GM21576 (cell line): Measurements from ENCODE around the gene UGT1A5.
"Not testable (repeated sequence)": the region's sequence is repeated elsewhere in the genome, so short reads cannot be mapped to it uniquely, and the experiment has no call there.

Source experiments
- ATAC-seq: cut with Tn5 transposase; IDR thresholded peaks from one replicate; pipeline ENCODE4 v1.9.1; 2021; ENCODE audit warnings: mild to moderate bottlenecking, moderate library complexity; ENCODE audit not compliant: unreplicated experiment

Gene UGT1A5

GRCh38 chr2:233745073-233745755 lies 32.5 kb downstream of the UGT1A5 start:
- no peak for ATAC-seq

- not testable (repeated sequence) for ATAC-seq
These were observed 33.1 kb downstream of the UGT1A5 start for GRCh38 chr2:233745838-233746237.

GRCh38 chr2:233746475-233747282 lies 34.0 kb downstream of the UGT1A5 start:
- no peak for ATAC-seq

DNA sequence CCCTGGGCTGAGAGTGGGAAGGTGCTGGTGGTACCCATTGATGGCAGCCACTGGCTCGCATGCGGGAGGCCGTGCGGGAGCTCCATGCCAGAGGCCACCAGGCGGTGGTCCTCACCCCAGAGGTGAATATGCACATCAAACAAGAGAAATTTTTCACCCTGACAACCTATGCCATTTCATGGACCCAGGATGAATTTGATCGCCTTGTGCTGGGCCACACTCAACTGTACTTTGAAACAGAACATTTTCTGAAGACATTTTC lies 34.5 kb downstream of the UGT1A5 start:
- ATAC-seq, result no peak

DNA sequence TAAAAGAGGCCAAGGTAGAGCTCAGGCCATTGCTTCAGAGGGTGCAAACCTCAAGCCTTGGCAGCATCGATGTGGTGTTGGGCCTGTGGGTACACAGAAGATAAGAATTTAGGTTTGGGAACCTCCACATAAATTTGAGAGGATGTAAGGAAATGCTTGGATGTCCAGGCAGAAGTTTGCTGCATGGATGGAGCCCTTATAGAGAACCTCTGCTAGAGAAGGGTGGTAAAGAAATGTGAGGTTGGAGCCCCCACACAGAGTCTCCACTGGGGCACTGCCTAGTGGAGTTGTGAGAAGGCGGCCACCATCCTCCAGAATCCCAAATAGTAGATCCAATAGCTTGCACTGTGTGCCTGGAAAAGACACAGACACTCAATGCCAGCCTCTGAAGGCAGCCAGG lies 38.0 kb downstream of the UGT1A5 start:
- not testable (repeated sequence) for ATAC-seq

GRCh38 chr2:233751212-233752009 lies 38.7 kb downstream of the UGT1A5 start:
- not testable (repeated sequence) for ATAC-seq

DNA sequence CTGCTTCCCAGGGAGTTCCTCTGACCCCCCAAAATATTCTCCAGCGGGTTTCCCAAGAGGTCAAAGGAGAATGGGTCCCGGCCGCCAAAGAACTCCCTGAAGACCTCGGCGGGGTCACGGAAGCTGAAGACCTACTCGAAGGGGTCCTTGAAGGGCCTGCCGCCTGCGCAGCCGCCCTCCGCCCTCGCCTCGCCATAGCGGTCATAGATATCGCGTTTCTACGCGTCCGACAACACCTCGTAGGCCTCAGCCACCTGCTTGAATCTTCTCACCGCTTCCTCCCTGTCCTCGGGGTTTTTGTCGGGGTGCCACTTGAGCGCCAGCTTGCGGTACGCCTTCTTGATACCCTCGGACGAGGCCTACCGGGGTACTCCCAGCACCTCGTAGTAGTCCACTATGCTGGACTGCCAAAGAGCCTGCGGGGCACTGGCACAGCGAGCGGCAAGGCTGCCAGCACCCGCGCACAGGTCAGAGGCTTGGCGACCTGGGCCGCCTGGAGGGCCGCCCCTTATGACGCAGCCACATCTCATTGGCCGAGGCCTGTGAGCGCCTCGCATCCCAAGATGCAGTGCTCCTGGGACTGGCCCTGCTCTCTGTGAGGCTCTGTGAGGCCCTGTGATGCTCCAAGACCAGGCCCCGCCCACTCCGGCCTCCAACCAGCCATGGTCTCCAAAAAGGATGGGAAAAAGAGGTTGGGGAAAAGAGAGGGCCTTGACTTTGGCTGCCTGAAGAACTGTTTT lies 42.3 kb downstream of the UGT1A5 start:
- ATAC-seq, result no peak

GRCh38 chr2:233756429-233757081 lies 43.8 kb downstream of the UGT1A5 start:
- ATAC-seq, result no peak

GRCh38 chr2:233758141-233758540 lies 45.4 kb downstream of the UGT1A5 start:
- ATAC-seq, result no peak

DNA sequence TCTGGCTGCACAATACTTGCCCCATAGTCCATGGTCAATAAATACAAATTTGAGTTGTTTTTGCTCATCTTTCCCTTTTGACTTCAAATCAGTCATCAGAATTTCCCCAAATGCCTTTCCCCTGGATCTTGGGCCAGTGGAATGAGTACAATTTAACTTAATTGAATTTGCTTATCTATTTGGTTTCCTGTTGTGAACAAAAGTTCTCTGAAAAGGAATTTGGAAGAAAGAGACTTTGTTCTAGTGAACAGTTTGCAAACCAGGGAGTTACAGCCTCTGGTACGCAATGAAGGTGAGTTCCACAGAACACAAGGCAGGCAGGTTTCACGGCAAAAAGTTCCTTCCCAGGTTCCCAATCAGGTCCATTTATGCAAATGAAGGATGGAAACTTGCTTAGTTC lies 46.1 kb downstream of the UGT1A5 start:
- no peak for ATAC-seq

GRCh38 chr2:233760043-233760442 lies 47.3 kb downstream of the UGT1A5 start, which contains the start of gene UGT1A1:
Gene UGT1A1, plus strand, starts transcription at chr2:233760270. Its CDS starts 18 bp downstream, at chr2:233760288.
- ATAC-seq, result no peak

DNA sequence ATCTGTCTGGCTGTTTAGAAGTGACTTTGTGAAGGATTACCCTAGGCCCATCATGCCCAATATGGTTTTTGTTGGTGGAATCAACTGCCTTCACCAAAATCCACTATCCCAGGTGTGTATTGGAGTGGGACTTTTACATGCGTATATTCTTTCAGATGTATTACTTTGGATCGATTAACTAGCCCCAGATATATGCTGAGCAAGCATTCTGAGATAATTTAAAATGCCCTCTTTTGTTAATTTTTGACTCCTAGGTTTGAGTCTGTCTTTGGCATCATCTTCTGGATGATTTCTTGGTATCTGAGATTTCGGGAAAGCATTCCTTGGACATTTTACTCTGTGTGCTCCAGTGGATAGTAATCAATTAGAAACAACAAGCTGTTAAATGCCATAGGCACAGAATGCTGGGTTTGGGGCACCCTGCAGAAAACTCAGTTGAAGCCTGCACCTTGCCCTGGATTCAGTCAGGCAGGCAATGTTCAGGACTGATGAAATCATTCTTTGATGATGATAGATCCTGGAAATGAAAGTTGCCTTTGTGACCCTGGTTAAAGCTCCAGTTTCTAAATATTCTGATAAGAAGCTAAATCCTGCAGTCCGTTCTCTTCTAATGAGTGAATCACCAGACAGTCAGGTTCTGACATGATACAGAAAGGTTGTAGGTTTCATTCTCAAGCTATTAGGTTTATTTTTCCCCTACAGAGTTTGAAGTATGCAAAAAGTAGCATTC lies 48.5 kb downstream of the UGT1A5 start:
- no peak for ATAC-seq

GRCh38 chr2:233764264-233764663 lies 51.6 kb downstream of the UGT1A5 start:
- no peak for ATAC-seq

DNA sequence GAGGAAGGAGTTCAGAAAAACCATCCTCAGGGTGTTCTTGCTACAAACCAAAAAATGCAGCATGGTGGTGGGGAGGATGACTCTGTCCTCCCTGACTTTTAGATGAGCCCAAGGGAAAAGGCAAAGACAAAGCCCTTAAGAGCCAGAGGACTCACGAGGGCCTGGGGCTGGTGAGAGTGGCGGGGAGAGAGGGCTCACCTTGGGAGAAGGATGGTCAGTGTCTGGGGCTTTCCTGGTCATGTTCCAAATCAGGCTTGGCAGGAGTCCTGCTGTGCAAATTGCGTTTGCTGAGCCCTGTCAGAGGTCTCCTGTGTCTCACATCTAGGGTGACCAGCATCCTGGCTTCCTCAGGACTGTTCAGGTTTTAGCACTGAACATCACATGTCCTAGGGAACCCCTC lies 52.1 kb downstream of the UGT1A5 start:
- ATAC-seq, result no peak

DNA sequence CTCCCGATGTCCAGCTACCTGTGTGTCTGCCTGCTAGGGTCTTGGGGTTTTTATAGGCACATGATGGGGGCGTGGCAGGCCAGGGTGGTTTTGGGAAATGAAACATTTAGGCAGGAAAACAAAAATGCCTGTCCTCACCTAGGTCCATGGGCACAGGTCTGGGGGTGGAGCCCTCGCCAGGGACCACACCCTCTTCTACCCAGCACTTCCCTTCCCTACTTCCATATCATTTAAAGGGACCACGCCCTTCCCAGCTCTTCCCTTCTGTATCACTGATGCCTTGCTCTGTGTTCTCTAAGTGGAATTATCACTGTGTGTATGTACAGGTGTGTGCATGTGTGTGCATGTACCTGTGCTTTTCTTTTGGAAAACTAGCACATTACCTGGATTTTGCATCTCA lies 53.7 kb downstream of the UGT1A5 start:
- no peak for ATAC-seq

DNA sequence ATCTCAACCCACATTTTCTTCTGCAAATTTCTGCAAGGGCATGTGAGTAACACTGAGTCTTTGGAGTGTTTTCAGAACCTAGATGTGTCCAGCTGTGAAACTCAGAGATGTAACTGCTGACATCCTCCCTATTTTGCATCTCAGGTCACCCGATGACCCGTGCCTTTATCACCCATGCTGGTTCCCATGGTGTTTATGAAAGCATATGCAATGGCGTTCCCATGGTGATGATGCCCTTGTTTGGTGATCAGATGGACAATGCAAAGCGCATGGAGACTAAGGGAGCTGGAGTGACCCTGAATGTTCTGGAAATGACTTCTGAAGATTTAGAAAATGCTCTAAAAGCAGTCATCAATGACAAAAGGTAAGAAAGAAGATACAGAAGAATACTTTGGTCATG lies 55.4 kb downstream of the UGT1A5 start:
- no peak for ATAC-seq

GRCh38 chr2:233769260-233769659 lies 56.6 kb downstream of the UGT1A5 start:
- no peak for ATAC-seq

DNA sequence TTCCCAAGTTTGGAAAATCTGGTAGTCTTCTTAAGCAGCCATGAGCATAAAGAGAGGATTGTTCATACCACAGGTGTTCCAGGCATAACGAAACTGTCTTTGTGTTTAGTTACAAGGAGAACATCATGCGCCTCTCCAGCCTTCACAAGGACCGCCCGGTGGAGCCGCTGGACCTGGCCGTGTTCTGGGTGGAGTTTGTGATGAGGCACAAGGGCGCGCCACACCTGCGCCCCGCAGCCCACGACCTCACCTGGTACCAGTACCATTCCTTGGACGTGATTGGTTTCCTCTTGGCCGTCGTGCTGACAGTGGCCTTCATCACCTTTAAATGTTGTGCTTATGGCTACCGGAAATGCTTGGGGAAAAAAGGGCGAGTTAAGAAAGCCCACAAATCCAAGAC lies 59.4 kb downstream of the UGT1A5 start:
- ATAC-seq, result no peak

DNA sequence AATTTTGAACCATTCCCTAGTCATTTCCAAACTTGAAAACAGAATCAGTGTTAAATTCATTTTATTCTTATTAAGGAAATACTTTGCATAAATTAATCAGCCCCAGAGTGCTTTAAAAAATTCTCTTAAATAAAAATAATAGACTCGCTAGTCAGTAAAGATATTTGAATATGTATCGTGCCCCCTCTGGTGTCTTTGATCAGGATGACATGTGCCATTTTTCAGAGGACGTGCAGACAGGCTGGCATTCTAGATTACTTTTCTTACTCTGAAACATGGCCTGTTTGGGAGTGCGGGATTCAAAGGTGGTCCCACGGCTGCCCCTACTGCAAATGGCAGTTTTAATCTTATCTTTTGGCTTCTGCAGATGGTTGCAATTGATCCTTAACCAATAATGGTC lies 59.9 kb downstream of the UGT1A5 start:
- no peak for ATAC-seq

DNA sequence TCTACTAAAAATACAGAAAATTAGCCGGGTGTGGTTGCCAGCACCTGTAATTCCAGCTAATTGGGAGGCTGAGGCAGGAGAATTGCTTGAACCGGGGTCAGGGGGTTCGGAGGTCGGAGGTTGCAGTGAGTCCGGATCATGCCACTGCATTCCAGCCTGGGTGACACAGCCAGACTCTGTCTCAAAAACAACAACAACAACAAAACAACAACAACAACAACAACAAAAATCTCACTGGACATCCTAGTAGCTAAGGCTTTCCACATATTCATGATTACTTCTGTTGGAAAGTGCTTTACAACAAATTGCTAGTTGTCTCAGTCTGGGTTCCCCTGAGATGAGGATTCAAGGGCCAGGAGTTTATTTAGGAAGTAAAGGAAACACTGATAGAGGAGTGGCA lies 61.1 kb downstream of the UGT1A5 start:
- ATAC-seq, result no peak
